Measurements from ENCODE around the gene ARMC12.
"Not testable (repeated sequence)": the region's sequence is repeated elsewhere in the genome, so short reads cannot be mapped to it uniquely, and the experiment has no call there.

ARMC12 gene

GRCh38 chr6:35719404-35719829, 17.4 kb upstream of the ARMC12 start:
- no peak for DNase-seq

DNA sequence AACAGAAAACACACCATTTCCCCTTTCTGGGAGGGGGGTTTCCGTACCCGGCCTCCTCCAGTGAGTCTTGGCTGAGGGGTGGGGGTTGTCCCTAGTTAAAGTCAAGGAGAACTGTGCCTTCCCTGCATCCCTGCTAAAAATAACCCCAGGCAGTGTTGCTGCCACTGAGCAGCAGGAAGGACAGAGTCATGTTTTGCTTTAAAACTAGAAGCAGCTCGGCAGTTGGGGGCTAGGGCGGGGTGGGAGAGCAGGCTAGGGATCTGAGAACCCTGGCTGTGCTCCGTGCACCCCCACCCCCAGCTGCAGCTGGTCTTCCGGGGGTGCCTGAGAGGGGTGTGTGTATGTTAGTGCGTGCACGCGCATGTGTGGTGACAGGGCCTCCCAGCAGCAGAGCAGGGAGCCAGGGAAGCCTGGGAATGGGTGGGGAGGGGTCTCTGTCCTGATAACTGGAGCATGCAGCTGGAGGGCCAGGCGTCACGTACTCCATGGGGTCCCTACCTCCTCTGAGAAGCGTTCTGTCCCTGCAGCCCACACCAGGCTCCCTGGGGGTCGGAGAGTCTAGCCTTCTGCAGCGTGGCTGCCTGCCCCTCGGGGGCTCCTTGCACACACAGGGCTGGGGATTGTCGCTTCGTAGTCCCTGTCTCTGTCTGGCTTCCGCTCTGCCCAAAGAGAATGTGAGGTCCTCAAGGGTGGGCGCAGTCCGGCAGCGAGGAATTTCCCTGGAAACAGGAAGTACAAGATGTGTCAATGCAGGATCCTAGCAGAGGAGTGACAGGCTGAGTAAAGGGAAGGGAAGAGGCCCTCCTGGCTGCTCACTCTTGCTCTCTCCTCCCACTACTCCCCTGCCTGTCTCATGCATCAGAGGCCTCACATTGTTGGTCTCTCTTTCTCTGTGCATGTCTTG, 16.8 kb upstream of the ARMC12 start:
- no peak for DNase-seq

- no peak for DNase-seq
Measured at GRCh38 chr6:35722121-35722761, 14.6 kb upstream of the ARMC12 start.

DNA sequence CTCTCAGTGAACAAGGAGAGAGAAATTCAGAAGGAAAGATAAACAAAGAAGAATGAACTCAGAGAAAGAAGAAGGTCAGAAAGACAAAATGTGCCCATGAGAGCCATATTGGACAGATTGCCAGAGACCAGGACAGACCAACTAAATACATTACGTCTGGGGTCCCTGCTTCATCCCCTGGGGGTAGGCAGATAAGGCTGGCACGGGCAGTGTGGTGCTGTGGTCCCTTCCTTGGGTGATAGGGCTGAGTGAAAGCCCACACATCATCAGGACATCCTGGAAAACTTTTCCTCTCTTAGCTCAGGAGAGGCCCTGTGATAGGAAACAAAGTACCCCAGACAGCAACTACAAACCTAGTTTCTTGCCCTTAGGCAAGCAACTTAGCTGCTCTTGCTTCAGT, 13.2 kb upstream of the ARMC12 start:
- DNase-seq, result no peak

- DNase-seq, result no peak
Measured at GRCh38 chr6:35724059-35724458, 12.8 kb upstream of the ARMC12 start.

DNA sequence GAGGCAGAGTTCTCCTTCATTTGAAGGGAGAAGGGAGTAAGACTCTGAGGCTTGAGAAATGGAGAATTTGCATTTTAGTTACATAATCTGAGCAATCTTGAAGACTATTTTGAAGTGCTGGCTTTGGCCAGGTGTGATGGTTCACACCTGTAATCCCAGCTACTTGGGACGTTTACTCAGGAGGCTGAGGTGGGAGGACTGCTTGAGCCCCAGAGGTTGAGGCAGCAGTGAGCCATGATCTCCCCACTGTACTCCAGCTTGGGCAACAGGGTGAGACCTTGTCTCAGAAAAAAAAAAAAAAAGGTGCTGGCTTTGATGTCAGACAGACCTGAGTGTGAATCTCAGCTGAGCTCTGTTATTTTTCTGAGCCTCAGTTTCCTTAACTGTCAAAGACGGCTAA, 12.4 kb upstream of the ARMC12 start:
- DNase-seq, result no peak

- DNase-seq, result no peak
Measured at GRCh38 chr6:35725081-35725708, 11.6 kb upstream of the ARMC12 start.

GRCh38 chr6:35725721-35726438, 11.0 kb upstream of the ARMC12 start:
- no peak for DNase-seq

GRCh38 chr6:35727231-35727934, 9.4 kb upstream of the ARMC12 start:
- peak; percentile 64 for DNase-seq

GRCh38 chr6:35727935-35728682, 8.7 kb upstream of the ARMC12 start:
- DNase-seq, result peak; percentile 61

DNA sequence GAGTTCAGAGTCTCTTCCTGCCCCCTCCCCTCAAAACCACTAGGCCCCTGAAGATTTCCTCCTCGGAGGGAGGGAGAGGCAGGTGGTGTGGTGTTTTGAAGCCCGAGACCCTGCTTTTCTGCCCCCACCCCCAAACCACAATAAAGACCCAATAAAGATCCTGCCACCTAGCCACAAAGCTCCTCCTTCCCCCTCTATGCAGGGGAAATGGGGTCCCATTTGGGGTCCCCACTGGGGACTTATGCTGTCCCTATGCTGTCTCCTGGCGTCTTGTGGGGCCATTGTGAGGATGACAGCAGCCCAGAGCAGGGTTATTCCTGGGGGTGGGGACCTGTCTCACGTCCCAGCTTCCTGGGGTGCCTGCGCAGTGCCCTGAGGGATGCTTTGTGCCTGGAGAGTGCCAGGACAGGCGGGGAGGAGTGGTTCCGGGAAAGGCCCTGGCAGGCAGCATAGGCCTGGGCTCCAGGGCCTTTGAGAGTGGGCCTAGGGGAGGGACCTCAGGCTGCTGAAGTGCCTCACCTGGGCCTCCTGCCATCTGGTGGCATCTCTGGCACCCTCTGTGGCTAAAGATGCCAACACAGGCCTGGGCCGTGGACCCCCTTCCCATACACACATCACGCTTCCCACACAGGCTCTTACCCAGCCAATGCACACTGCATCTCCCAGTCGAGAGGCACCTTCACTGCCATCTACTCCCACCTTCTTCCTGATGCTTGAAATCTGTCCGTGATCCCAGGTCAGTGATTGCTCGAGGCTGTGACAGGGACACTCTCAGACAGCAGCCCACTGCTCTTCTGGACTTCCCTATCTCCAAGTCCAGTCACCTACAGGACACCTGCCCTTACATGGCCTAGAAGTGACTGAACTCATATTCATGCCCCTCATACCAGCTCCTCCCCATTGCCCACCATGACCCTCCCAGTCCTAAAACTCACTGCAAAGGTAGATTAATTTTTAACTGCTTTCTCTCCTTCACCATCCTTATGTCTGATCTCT, 7.9 kb upstream of the ARMC12 start:
- no peak for DNase-seq

DNA sequence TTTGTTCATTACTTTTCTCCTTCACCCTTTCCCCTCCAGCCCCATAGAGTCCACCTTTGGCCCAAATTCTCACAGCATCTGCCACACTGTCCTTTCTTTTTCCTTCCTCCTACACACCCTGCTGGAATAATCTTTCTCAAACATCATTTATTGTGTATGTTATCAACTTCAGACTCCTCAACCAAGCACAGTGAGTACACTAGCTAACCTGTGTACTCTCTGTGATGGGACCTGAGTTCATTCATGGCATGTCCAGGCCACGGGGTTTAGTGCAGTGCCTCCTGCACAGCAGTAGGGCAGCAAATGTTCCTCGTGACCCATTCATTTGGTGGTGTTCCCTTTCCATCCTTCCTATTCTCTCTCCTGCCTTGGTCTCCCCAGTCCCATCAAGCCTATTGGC, 7.1 kb upstream of the ARMC12 start:
- DNase-seq, result no peak

DNA sequence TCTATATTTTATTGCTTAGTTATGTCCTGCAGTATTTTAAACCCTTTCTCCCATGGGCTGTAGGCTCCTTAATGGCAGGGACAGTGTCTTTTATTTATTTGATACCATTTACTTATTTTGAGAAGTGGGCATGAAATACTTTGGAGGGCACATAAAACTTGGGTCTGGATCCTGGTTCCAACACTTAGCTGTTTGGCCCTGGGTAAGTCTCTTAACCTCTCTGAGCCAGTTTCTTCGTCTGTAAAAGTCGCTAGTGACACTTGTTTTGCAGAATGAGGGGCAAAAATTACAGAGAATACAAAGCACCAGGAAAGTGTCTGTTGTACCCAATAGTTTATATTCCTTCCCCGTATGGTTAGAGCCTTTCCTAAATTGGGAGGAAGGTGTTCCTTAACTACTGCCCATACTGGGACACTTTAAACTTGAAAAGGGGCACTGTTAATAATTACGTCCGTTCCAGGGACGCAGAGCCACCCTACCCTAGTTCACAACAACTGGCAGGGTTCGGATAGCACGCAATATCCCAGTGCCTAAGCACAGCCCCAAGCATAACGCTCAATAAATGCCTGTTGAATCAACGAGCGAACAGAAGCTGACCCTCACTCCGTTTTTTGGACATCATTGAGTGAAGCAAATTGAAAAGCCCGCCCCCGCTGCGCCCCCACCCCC, 6.0 kb upstream of the ARMC12 start:
- DNase-seq, result no peak

DNA sequence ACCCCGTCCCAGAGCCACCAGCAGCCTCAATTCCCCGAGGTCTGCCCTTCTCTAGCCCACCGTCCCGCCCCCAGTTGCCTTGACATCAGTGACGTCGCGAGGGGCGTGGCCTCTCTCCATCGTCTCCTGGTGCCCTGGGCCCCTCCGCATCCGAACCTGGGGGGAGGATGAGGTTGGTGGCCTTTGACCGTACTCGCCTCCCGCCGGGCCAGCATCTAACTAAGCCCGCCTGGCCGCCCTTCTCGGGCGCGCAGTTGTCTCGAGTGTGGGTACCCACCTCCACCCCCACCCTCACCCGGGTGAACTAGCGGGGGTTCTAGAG, 5.5 kb upstream of the ARMC12 start:
- peak; percentile 64 for DNase-seq

DNA sequence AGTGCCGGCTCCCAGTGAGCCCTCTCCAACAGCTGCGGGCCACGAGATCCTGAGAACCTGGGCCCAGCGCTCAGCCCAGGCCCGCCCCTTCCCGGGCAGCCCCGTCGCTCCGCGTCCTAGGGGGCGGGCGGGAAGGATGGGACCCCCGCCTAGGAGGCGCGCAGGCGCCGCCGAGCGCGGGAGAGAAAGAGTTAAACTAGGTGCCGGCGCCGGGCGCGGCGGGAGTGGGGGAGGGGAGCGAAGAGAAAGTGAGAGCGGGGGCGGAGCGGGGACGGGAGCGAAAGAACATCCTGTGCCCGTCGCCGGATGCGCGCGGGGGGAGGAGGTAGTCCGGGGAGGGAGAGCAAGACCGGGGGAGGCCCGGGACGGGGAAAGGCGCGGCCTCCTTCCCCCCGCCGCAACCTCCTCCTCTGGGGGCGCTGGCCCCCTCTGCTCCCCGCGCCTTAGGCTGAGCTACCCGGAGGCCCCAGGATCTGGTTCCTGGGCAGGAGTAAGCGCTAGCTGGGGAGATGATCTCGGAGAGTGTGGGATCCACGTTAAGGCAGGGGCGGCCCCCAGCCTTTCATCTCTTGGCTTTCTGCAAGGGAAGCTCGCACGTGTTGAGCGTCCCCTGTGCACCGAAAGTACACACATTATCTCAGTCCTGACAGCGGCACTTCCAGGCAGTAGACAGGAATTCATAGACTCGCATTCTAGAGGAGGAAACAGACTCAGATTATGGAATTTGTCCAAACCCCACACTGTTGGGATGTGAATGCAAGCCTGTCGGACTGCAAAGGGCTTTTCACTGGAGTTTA, 4.9 kb upstream of the ARMC12 start:
- DNase-seq, result peak; percentile 56

GRCh38 chr6:35733633-35734032, 3.2 kb upstream of the ARMC12 start:
- no peak for DNase-seq

- DNase-seq, result not testable (repeated sequence)
Measured at GRCh38 chr6:35734319-35734718, 2.5 kb upstream of the ARMC12 start.

GRCh38 chr6:35735452-35735851, 1.4 kb upstream of the ARMC12 start:
- DNase-seq, result no peak

DNA sequence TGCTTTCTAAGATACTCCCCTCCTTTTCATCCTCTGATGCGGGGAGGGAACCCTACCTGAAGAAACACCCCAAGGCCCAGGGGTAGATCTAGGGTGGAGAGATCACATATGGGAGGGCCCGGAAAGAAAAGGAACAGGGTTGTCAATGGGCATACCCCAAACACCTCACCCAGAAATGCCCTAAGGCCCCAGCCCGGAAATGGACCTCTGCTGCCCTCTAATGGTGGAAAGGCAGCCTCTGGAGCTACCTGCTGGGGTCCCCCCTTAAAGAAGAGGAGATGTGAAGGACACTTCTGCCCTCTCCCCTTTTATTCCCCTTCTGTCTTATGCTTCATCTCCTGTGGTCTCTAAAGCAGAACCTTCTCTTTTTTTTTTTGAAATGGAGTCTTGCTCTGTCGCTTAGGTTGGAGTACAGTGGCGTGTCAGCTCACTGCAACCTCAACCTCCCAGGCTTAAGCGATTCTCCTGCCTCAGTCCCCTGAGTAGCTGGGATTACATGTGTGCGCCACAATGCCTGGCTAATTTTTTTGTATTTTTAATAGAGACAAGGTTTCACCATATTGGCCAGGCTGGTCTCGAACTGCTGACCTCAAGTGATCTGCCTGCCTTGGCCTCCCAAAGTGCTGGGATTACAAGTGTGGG, 458 bp upstream of the ARMC12 start:
- no peak for DNase-seq
